B cell (primary cell): ENCODE data around the gene CAPZB. TPM values are rescaled to one million over a fixed set of nuclear protein-coding genes. Genes with fewer than 3 reads are reported as not detected.

Source experiments
- ATAC-seq: fragments of 200-7000 bp; cut with Tn5 transposase; one replicate; pipeline ENCODE4 v1.10.0; 2021; ENCODE audit warnings: low read depth, mild to moderate bottlenecking, moderate number of reproducible peaks, moderate library complexity
- CTCF ChIA-PET: fragments of 350-600 bp; sonication (Branson Sonifier 250); formaldehyde crosslinking; loops from one replicate; lab custom pipeline; 2021; ENCODE audit warnings: antibody characterized with exemption, inconsistent platforms; lab: Charles Lee
- POLR2A ChIA-PET: fragments of 350-600 bp; sonication (Branson Sonifier 250); formaldehyde crosslinking; loops from one replicate; lab custom pipeline; 2021; ENCODE audit warnings: antibody characterized with exemption; lab: Charles Lee
- DNase-seq: peaks from one replicate; pipeline ENCODE4 v3.0.0; 2013
- H2AFZ ChIP-seq: 2 replicates; pipeline ENCODE4 v1.6.1; 2012; ENCODE audit warnings: mild to moderate bottlenecking, low read depth, low read length; ENCODE audit not compliant: insufficient read depth, poor library complexity, severe bottlenecking
- H3K27ac ChIP-seq, 2 donors: 1 replicate in 1 of 2; 2 replicates in 1 of 2; pipeline ENCODE4 v1.5.1; 2012 to 2013; ENCODE audit warnings: low read length in 2 of 2, mild to moderate bottlenecking in 2 of 2, moderate library complexity in 1 of 2
- H3K27me3 ChIP-seq, 4 experiments: fragments of 200-600 bp in 1 of 4; sonication (generic) in 1 of 4; replicated peaks in 1 of 4; 1 replicate in 2 of 4; 2 replicates in 2 of 4; pipeline versions ENCODE4 v1.6.1 to v1.7.0; 2013 to 2016; ENCODE audit warnings: low read length in 3 of 4, mild to moderate bottlenecking in 2 of 4, mixed read lengths in 1 of 4, moderate library complexity in 1 of 4; ENCODE audit not compliant: insufficient read depth in 4 of 4, control insufficient read depth in 3 of 4; ENCODE audit errors: control extremely low read depth in 1 of 4
- H3K36me3 ChIP-seq, 2 experiments: replicated peaks in 1 of 2; 1 replicate in 1 of 2; 2 replicates in 1 of 2; pipeline versions ENCODE4 v1.6.1 to v1.7.1; 2013; ENCODE audit warnings: low read length in 1 of 2; ENCODE audit not compliant: insufficient read depth in 2 of 2, control insufficient read depth in 1 of 2; ENCODE audit errors: control extremely low read depth in 1 of 2, extremely low read depth in 1 of 2
- H3K4me1 ChIP-seq, 2 donors: fragments of 200-600 bp in 1 of 2; sonication (generic) in 1 of 2; 1 replicate in 1 of 2; 2 replicates in 1 of 2; pipeline versions ENCODE4 v1.5.1 to v1.6.1; 2013 to 2017; ENCODE audit warnings: low read length in 2 of 2; ENCODE audit not compliant: control insufficient read depth in 2 of 2, insufficient read depth in 2 of 2
- H3K4me2 ChIP-seq: replicated peaks from 2 replicates; pipeline ENCODE3; 2012; ENCODE audit warnings: mild to moderate bottlenecking, low read depth, low read length; ENCODE audit not compliant: poor library complexity, severe bottlenecking
- H3K4me3 ChIP-seq, 5 experiments: fragments of 200-600 bp in 1 of 5; sonication (generic) in 1 of 5; 1 replicate in 3 of 5; 2 replicates in 2 of 5; pipeline versions ENCODE4 v1.5.1 to v1.7.0; 2011 to 2016; ENCODE audit warnings: low read length in 4 of 5, mild to moderate bottlenecking in 4 of 5, low read depth in 2 of 5, control low read depth in 1 of 5, moderate library complexity in 1 of 5; ENCODE audit not compliant: insufficient read depth in 1 of 5; ENCODE audit errors: control extremely low read depth in 1 of 5, extremely low read depth in 1 of 5
- H3K79me2 ChIP-seq: fragments of 200-600 bp; sonication (generic); one replicate; pipeline ENCODE4 v1.6.0; 2016; ENCODE audit warnings: low read length; ENCODE audit not compliant: control insufficient read depth, insufficient read depth
- H3K9ac ChIP-seq: fragments of 200-600 bp; sonication (generic); 2 replicates; pipeline ENCODE4 v1.6.1; 2017; ENCODE audit warnings: mild to moderate bottlenecking, low read length, moderate library complexity
- H3K9me3 ChIP-seq, 3 donors: one replicate each; pipeline versions ENCODE4 v1.6.1 to v1.7.1; 2013; ENCODE audit warnings: low read length in 2 of 3; ENCODE audit not compliant: control insufficient read depth in 2 of 3, insufficient read depth in 1 of 3; ENCODE audit errors: control extremely low read depth in 1 of 3
- H4K20me1 ChIP-seq: 2 replicates; pipeline ENCODE4 v1.6.0; 2012; ENCODE audit warnings: mild to moderate bottlenecking, low read length; ENCODE audit not compliant: insufficient read depth, control insufficient read depth, poor library complexity, severe bottlenecking
- H3K27ac Mint-ChIP-seq: one replicate; pipeline ENCODE4 v1.8.0; 2021; ENCODE audit warnings: mixed read lengths
- H3K27me3 Mint-ChIP-seq: one replicate; pipeline ENCODE4 v1.8.0; 2021; ENCODE audit warnings: mixed read lengths
- H3K4me1 Mint-ChIP-seq: one replicate; pipeline ENCODE4 v1.8.0; 2021; ENCODE audit warnings: mixed read lengths
- H3K4me3 Mint-ChIP-seq: one replicate; pipeline ENCODE4 v1.8.0; 2021; ENCODE audit warnings: mixed read lengths
- H3K9me3 Mint-ChIP-seq: one replicate; pipeline ENCODE4 v1.8.0; 2022; ENCODE audit warnings: mixed read lengths; ENCODE audit not compliant: insufficient read depth
- CTCF ChIP-seq: fragments of 200-600 bp; IDR thresholded peaks from one replicate; pipeline ENCODE4 v1.8.0; 2022; ENCODE audit warnings: antibody characterized with exemption, mild to moderate bottlenecking
- EZH2 ChIP-seq: IDR thresholded peaks from 2 replicates; pipeline ENCODE4 v1.6.1; 2012; ENCODE audit warnings: borderline replicate concordance, low read depth, mild to moderate bottlenecking, moderate library complexity, low read length; ENCODE audit not compliant: insufficient read depth, poor library complexity, severe bottlenecking
- WGBS: methylation state at CpG from one replicate; pipeline ENCODE4 v1.1.5; 2013; ENCODE audit warnings: missing lambda C conversion rate; ENCODE audit not compliant: insufficient coverage; 5-methylcytosine and 5-hydroxymethylcytosine counted together
- intact Hi-C: fragments of 100-400 bp; cut with micrococcal nuclease; formaldehyde crosslinking; loops from one replicate; pipeline ENCODE4 v1.10.0; 2022
- polyA plus RNA-seq: library from polyadenylated mRNA; depleted of rRNA; stranded (reverse); fragments of >200 nt; gene quantifications from 2 replicates; pipeline ENCODE4 v1.2.3, GENCODE V29; 2012
- total RNA-seq, 2 donors: library from RNA; stranded (reverse); fragments of 120-200 nt in 1 of 2; gene quantifications; 1 replicate in 1 of 2; 2 replicates in 1 of 2; pipeline versions ENCODE4 v1.2.3 to v1.2.4, GENCODE V29; 2013 to 2022

The CAPZB gene
- total and polyA plus RNA-seq, 2 donors (not counting 1 experiment from before 2014, with no cell fraction given), result 126 to 193 TPM

- Histone ChIP-seq H3K9ac (no peak overlapping the region), H3K4me2 (peak overlapping the region; percentile 40), H2AFZ (no peak overlapping the region), H3K79me2 (peaks cover 99% of the 10 kb centered on the region), H3K27ac (peak overlapping the region in 1 of 2 donors; percentile 45), H3K4me1 (peaks cover 18 to 28% of the 10 kb centered on the region in 2 donors), H3K4me3 (no peak overlapping the region), H3K27me3 (no peaks in the 10 kb centered on the region), H3K36me3 (peaks cover 1 to 51% of the 10 kb centered on the region in 2 experiments), H4K20me1 (peaks cover 98% of the 10 kb centered on the region), H3K9me3 (no peaks in the 10 kb centered on the region)
- ChIA-PET CTCF (interaction anchor here (0.6 to 2.1 kb wide), 6 partner anchors 19 to 808 kb away, joined by 3 to 7 read pairs (median 4); no protein-coding TSS in a partner anchor), POLR2A (interaction anchor here (0.6 kb wide), 1 partner anchor 55 kb away, joined by 4 read pairs; no protein-coding TSS in a partner anchor)
- H3K27me3 Mint-ChIP-seq, result no peaks in the 10 kb centered on the region
- ATAC-seq (peak; percentile 90), DNase-seq (peak; percentile 71)
- H3K4me3 Mint-ChIP-seq, result peak overlapping the region; percentile 3
- 69% methylated on average over 6 of the region's 8 CpGs for WGBS
- peak overlapping the region; percentile 85 for H3K27ac Mint-ChIP-seq
- peaks cover 49% of the 10 kb centered on the region for H3K4me1 Mint-ChIP-seq
- TF ChIP-seq EZH2, result no peak
- no peak for TF ChIP-seq CTCF
- H3K9me3 Mint-ChIP-seq, result no peaks in the 10 kb centered on the region
- intact Hi-C loops, result no loop called here
Measured at GRCh38 chr1:19411612-19412011, 73.7 kb downstream of the CAPZB start.

- 90% methylated on average over 4 of the region's 5 CpGs for WGBS
- Histone ChIP-seq H3K4me2 (no peak overlapping the region), H3K9me3 (no peaks in the 10 kb centered on the region), H3K79me2 (peaks cover 99% of the 10 kb centered on the region), H3K27me3 (no peaks in the 10 kb centered on the region), H3K36me3 (peaks cover 1 to 43% of the 10 kb centered on the region in 2 experiments), H4K20me1 (peaks cover 98% of the 10 kb centered on the region), H3K4me3 (no peak overlapping the region), H3K9ac (no peak overlapping the region), H2AFZ (no peak overlapping the region), H3K4me1 (peaks cover 18 to 28% of the 10 kb centered on the region in 2 donors), H3K27ac (no peak overlapping the region)
- ChIA-PET CTCF (interaction anchor here (0.6 to 1.9 kb wide), 4 partner anchors 17 to 55 kb away, joined by 3 to 5 read pairs (median 4); no protein-coding TSS in a partner anchor), POLR2A (no interaction called here)
- Mint-ChIP-seq H3K27ac (no peak overlapping the region), H3K27me3 (no peaks in the 10 kb centered on the region), H3K4me1 (peaks cover 56% of the 10 kb centered on the region), H3K4me3 (no peak overlapping the region), H3K9me3 (no peaks in the 10 kb centered on the region)
- intact Hi-C loops, result no loop called here
- ATAC-seq (no peak), DNase-seq (no peak)
- TF ChIP-seq CTCF (no peak), EZH2 (no peak)
Measured at GRCh38 chr1:19410393-19410792, 74.9 kb downstream of the CAPZB start.
